Measurements from ENCODE around the gene PARP3. TPM values are rescaled to one million over a fixed set of nuclear protein-coding genes. Genes with fewer than 3 reads are reported as not detected.

Gene PARP3
- polyA plus RNA-seq, 2 of the 4 experiments (the other 2 are of a cell fraction) = 7.6 to 11.0 TPM

DNA sequence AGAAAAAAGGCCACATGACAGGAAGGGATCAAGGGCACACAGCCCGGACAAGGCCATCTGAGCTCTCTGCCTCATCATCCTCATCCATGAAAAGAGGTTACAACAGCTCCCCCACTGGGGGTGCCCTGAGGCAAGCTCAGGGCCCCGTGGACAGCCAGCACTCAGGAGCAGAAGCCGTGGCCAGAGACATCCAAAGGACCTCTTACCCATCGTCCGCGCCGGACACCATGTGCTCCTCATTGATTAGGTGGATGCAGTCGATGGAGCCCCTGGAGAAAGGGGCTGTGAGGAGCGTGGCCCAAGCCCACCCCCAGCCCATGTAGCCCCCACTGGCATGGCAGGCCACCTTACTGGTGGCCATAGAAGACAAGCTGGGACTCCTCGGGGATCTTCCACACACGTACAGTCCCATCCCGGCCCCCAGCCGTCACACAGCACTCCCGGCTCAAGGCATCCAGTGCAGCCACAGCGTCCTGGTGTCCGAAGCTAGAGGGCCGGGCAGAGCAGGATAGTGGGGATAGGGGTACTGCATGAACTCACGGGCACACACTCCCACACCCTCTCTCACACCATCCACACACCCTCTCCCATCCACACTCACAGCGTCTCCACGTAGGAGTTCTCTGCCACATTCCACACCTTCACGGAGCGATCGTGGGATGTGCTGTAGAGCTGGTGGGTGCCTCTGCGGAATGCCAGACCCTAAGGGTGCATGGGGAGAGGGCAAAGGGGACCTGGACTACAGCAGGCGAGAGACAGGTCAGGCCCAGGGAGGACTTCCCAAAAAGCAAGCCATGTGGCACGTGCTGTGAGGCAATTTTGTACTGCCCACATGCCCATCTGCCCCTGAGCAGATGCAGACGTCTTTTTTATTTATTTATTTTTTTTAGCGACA is 6.9 kb upstream of the PARP3 start:
- no peak for ATAC-seq
- CTCF ChIA-PET = interaction anchor here (0.9 to 1.3 kb wide), 2 partner anchors 11 to 39 kb away, joined by 3 read pairs; partner anchors contain the start of gene ABHD14B
- POLR2A ChIA-PET = no interaction called here
- WGBS (ENCODE audit: missing lambda C conversion rate) = 92% methylated on average over 28 of the region's 28 CpGs
- Histone ChIP-seq H3K4me1 (peaks cover 3% of the 10 kb centered on the region; the same call in 2 of the 3 replicates), H3K4me3 (no peak overlapping the region), H3K27ac (no peak overlapping the region), H3K4me2 (no peak overlapping the region), H3K9me3 (no peaks in the 10 kb centered on the region)
- DNase-seq (ENCODE audit: low read depth in 1 of 2, low spot score in 1 of 2) = no peak
- no peak for TF ChIP-seq NPAS2 (CRISPR knock-in tag; IDR thresholded peaks at IDR 0.05; ENCODE audit: borderline replicate concordance)
- no peak for TF ChIP-seq USF2 (IDR thresholded peaks at IDR 0.05)
- no peak for TF ChIP-seq HDAC2 (IDR thresholded peaks at IDR 0.05)
- TF ChIP-seq CEBPB (IDR thresholded peaks at IDR 0.05) = no peak
- no peak for FAIRE-seq

DNA sequence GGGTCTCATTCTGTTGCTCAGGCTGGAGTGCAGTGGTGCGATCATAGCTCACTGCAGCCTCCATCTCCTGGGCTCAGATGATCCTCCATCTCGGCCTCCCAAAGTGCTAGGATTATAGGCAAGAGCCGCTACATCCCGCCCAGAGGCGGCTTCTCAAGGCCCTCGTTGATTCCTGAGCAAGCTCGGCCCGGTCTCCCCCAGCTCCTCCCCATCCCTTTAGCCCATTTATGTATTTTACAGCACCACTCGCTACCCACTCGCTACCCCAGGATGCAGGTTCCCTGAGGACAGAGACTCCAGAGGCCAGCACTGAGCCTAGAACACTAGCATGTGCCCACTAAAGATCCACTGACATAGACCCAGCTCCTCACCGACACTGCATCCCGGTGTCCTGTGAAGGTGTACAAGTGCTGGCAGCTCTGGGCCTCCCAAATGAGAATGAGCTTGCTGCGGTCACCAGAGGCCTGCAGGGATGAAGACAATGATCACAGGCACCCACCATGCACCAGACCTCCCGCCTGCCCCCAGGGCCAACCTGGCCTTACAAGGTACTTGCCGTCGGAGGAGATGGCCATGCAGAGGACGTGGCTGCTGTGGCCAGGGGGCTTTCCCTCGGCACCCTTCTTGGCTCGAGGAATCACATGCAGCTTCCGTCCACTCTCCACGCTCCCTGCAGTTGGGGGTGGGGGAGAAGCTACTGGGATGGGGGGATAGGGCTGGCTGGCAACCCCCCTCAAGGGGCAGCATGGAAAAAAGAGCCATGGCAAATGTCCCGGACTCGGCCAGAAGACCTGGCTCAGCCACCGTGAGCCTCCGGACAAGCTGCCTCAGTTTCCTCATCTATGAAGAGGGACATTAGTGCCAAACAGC is 6.0 kb upstream of the PARP3 start:
- ATAC-seq (no peak), FAIRE-seq (no peak), DNase-seq (ENCODE audit: low read depth in 1 of 2, low spot score in 1 of 2) (no peak)
- Histone ChIP-seq H3K4me1 (peaks cover 8% of the 10 kb centered on the region; the same call in 2 of the 3 replicates), H3K9me3 (no peaks in the 10 kb centered on the region), H3K27ac (no peak overlapping the region), H3K4me3 (no peak overlapping the region), H3K4me2 (no peak overlapping the region)
- CTCF ChIA-PET = interaction anchor here (0.5 to 0.6 kb wide), 2 partner anchors 37 to 779 kb away, joined by 3 to 4 read pairs; no protein-coding TSS in a partner anchor
- 93% methylated on average over 16 of the region's 25 CpGs for WGBS (ENCODE audit: missing lambda C conversion rate)
- POLR2A ChIA-PET = no interaction called here
- TF ChIP-seq USF2 (IDR thresholded peaks at IDR 0.05) = no peak

DNA sequence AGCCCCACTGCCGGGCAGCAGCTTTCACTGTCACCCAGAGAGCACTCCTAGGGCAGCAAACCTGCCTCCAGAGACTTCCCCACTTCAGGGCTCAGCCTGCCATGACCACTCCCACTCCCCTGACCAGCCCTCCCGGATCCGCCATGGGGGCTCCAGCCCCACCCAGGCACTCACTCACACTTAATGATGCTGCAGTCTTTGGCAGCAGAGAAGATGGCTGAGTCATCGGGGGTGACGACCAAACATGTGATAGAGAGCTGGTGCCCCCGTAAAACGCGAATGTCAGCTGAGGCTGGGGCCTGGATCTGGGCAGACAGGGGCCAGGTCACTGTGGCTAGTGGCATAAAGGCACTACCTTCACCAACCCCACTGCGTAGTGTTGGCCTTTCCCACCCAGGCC is 5.1 kb upstream of the PARP3 start:
- WGBS (ENCODE audit: missing lambda C conversion rate) = 97% methylated on average over 6 of the region's 9 CpGs
- H3K27ac ChIP-seq = no peak overlapping the region
- POLR2A ChIA-PET = no interaction called here
- no peak overlapping the region for H3K4me2 ChIP-seq
- TF ChIP-seq ZNF302 (CRISPR knock-in tag; IDR thresholded peaks at IDR 0.05) = no peak
- ATAC-seq (no peak), DNase-seq (ENCODE audit: low read depth in 1 of 2, low spot score in 1 of 2) (no peak), FAIRE-seq (no peak)
- H3K4me3 ChIP-seq = no peak overlapping the region
- H3K9me3 ChIP-seq = no peaks in the 10 kb centered on the region
- CTCF ChIA-PET = interaction anchor here (0.5 to 2.0 kb wide), 4 partner anchors 37 to 780 kb away, joined by 3 to 9 read pairs (median 3); partner anchors contain the start of genes ABHD14A and ABHD14B
- peaks cover 8% of the 10 kb centered on the region; the same call in 2 of the 3 replicates for H3K4me1 ChIP-seq

- Histone ChIP-seq H3K4me3 (no peak overlapping the region), H3K4me1 (peaks cover 14% of the 10 kb centered on the region), H3K4me2 (no peak overlapping the region), H3K9me3 (no peaks in the 10 kb centered on the region), H3K27ac (no peak overlapping the region)
- DNase-seq (ENCODE audit: low read depth in 1 of 2, low spot score in 1 of 2) (no peak), ATAC-seq (no peak), FAIRE-seq (no peak)
- ChIA-PET CTCF (interaction anchor here (0.5 to 2.0 kb wide), 3 partner anchors 36 to 185 kb away, joined by 3 to 9 read pairs (median 3); partner anchors contain the start of genes ABHD14A and ABHD14B), POLR2A (no interaction called here)
- WGBS (ENCODE audit: missing lambda C conversion rate) = 82% methylated on average over 9 of the region's 13 CpGs
- TF ChIP-seq POLR2AphosphoS2 (conservative IDR thresholded peaks at IDR 0.05; ENCODE audit: low read length) (no peak), CHD4 (IDR thresholded peaks at IDR 0.05; ENCODE audit: borderline replicate concordance) (no peak), ZSCAN20 (CRISPR knock-in tag; IDR thresholded peaks at IDR 0.05) (no peak), BCL3 (IDR thresholded peaks at IDR 0.05) (no peak), EHMT2 (IDR thresholded peaks at IDR 0.05; ENCODE audit: low read depth) (no peak), FOXS1 (CRISPR knock-in tag; IDR thresholded peaks at IDR 0.05) (no peak)
Measured at GRCh38 chr3:51937611-51938450, 4.3 kb upstream of the PARP3 start.

Measured in A549 (cell line).